ENCODE measurements around the gene PUS3. TPM values are rescaled to one million over a fixed set of nuclear protein-coding genes. Genes with fewer than 3 reads are reported as not detected.

Gene PUS3
- total RNA-seq, 1 donor = 11.7 TPM

GRCh38 chr11:125933030-125933813, 30.2 kb upstream of the PUS3 start:
- H3K4me3 ChIP-seq (ENCODE audit: low read depth, low read length) = no peak overlapping the region
- no peak for DNase-seq (ENCODE audit: low read depth)
- no peak for TF ChIP-seq CTCF (IDR thresholded peaks at IDR 0.05; ENCODE audit: insufficient read depth, low read length)

GRCh38 chr11:125932301-125932700, 29.3 kb upstream of the PUS3 start:
- no peak overlapping the region for H3K4me3 ChIP-seq (ENCODE audit: low read depth, low read length)
- no peak for TF ChIP-seq CTCF (IDR thresholded peaks at IDR 0.05; ENCODE audit: insufficient read depth, low read length)
- DNase-seq (ENCODE audit: low read depth) = no peak

GRCh38 chr11:125931668-125932067, 28.7 kb upstream of the PUS3 start:
- TF ChIP-seq CTCF (IDR thresholded peaks at IDR 0.05; ENCODE audit: insufficient read depth, low read length) = no peak
- no peak for DNase-seq (ENCODE audit: low read depth)
- no peak overlapping the region for H3K4me3 ChIP-seq (ENCODE audit: low read depth, low read length)

GRCh38 chr11:125931116-125931515, 28.1 kb upstream of the PUS3 start:
- TF ChIP-seq CTCF (IDR thresholded peaks at IDR 0.05; ENCODE audit: insufficient read depth, low read length) = no peak
- no peak for DNase-seq (ENCODE audit: low read depth)
- no peak overlapping the region for H3K4me3 ChIP-seq (ENCODE audit: low read depth, low read length)

- TF ChIP-seq CTCF (IDR thresholded peaks at IDR 0.05; ENCODE audit: insufficient read depth, low read length) = no peak
- no peak for DNase-seq (ENCODE audit: low read depth)
- H3K4me3 ChIP-seq (ENCODE audit: low read depth, low read length) = no peak overlapping the region
These were observed 27.1 kb upstream of the PUS3 start for GRCh38 chr11:125930076-125930450.

- no peak for TF ChIP-seq CTCF (IDR thresholded peaks at IDR 0.05; ENCODE audit: insufficient read depth, low read length)
- no peak overlapping the region for H3K4me3 ChIP-seq (ENCODE audit: low read depth, low read length)
- DNase-seq (ENCODE audit: low read depth) = no peak
These were observed 26.6 kb upstream of the PUS3 start for GRCh38 chr11:125929445-125930075.
